ENCODE data around the gene MZT2A.
"Not testable (repeated sequence)": the region's sequence is repeated elsewhere in the genome, so short reads cannot be mapped to it uniquely, and the experiment has no call there.

The MZT2A gene

GRCh38 chr2:131493199-131493968 is 1.2 kb upstream of the MZT2A start:
- no peak for FAIRE-seq
- TF ChIP-seq TAF1 (IDR thresholded peaks at IDR 0.05; ENCODE audit: low read depth, low read length) (no peak), PAX5 (IDR thresholded peaks at IDR 0.05; ENCODE audit: insufficient read depth, low read length, severe bottlenecking) (no peak), SPI1 (IDR thresholded peaks at IDR 0.05; ENCODE audit: low read depth, low read length) (no peak), POLR2A (IDR thresholded peaks at IDR 0.05; ENCODE audit: low read depth, low read length) (no peak), POU2F2 (IDR thresholded peaks at IDR 0.05; ENCODE audit: low read depth, low read length) (no peak), POLR2AphosphoS5 (IDR thresholded peaks at IDR 0.05; ENCODE audit: low read depth, low read length) (no peak)
- DNase-seq (ENCODE audit: insufficient read length, low spot score): no peak

DNA sequence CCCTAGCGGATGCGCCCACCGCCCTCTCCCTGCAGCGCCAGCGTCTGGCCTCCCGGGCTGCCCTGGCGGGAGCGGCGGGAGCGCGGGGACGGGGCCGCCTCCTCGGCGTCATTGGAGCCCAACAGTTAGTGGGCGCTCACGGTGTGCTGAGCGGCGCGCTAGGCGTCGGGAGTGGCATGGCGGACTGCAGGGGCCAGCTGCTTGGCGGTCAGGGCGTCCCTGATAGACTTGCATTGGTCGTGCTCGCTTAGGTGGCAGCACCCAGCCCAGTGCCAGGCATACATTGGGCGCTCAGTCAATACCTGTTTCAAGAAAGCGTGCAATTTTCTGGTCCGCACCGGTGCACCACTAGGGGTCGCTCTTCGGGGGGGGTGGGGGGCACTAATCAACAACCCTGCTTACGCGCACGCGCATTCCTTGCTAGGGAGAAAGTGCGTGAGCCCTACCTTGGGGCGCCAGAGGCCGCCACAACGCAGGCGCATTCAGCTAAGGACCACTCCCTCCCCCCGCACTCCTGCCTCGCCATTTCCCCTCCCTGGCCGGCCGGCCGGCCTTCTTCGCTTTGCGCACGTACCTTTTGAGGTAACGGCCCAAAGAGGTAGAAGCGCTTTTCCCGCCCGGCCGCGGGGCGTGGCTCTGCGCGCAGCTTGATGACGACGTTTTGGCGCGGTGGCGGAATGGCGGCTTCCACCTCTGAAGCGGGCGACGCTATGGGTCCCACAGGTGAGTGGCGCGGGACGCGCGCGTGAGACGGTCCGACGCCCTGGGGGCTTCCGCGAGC is 411 bp upstream of the MZT2A start:
- TF ChIP-seq POU2F2 (IDR thresholded peaks at IDR 0.05; ENCODE audit: low read depth, low read length) (peak; percentile 52; the same call in 1 of the 2 replicates), POLR2A (IDR thresholded peaks at IDR 0.05; ENCODE audit: low read depth, low read length) (no peak), POLR2AphosphoS5 (IDR thresholded peaks at IDR 0.05; ENCODE audit: low read depth, low read length) (peak; percentile 49; the same call in 1 of the 2 replicates), SPI1 (IDR thresholded peaks at IDR 0.05; ENCODE audit: low read depth, low read length) (0 out of 2 replicates have a peak, but pooled peaks have one; percentile 44), TAF1 (IDR thresholded peaks at IDR 0.05; ENCODE audit: low read depth, low read length) (peak; percentile 72)
- FAIRE-seq: peak; percentile 93
- DNase-seq (ENCODE audit: insufficient read length, low spot score): peak; percentile 94

- peak; percentile 87 for FAIRE-seq
- not testable (repeated sequence) for DNase-seq (ENCODE audit: insufficient read length, low spot score)
Measured at GRCh38 chr2:131491469-131491836, 744 bp downstream of the MZT2A start.

DNA sequence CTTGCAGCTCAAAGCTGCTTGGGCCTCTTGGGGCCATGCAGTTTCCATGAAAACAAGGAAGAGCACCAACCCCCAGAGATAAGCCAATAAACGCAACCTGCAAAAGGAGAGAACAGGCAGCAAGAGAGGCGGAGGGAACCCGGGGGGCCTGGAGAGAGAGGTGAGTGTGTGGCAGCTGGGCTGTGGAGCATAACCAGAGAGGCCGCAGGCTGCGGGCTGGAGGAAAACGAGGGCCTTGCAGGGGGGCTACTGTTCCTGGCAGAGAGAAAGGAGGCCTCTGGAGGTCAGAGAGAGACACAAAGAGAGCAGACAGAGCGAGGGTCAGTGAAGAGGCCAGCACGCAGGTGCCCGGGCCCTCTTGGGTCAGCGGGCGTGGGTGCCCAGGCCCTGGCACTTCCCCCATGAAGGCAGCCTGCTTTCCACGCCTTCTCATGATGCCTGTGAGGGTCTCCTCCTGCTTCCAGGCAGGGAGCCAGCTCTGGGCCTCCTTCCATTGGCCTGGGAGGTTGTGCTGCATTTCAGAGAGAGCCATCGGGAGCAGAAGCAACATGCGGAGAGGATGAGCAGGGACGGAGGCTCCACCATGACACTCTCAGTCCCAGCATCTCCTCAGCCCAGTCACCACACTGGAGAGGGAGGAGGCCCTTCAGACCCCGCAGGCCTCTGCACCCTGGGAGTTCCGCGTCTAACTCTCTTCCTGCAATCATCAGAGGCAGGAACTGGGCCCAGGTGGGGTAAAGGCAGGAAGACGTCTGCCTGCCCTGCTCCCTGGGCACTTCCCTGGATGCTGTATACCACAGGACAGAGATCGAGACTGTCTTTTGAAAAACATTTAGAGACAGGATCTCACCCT is 1.4 kb downstream of the MZT2A start:
- FAIRE-seq: peak; percentile 50
- TF ChIP-seq SPI1 (IDR thresholded peaks at IDR 0.05; ENCODE audit: low read depth, low read length): 0 out of 2 replicates have a peak, but pooled peaks have one; percentile 13
- not testable (repeated sequence) for DNase-seq (ENCODE audit: insufficient read length, low spot score)

DNA sequence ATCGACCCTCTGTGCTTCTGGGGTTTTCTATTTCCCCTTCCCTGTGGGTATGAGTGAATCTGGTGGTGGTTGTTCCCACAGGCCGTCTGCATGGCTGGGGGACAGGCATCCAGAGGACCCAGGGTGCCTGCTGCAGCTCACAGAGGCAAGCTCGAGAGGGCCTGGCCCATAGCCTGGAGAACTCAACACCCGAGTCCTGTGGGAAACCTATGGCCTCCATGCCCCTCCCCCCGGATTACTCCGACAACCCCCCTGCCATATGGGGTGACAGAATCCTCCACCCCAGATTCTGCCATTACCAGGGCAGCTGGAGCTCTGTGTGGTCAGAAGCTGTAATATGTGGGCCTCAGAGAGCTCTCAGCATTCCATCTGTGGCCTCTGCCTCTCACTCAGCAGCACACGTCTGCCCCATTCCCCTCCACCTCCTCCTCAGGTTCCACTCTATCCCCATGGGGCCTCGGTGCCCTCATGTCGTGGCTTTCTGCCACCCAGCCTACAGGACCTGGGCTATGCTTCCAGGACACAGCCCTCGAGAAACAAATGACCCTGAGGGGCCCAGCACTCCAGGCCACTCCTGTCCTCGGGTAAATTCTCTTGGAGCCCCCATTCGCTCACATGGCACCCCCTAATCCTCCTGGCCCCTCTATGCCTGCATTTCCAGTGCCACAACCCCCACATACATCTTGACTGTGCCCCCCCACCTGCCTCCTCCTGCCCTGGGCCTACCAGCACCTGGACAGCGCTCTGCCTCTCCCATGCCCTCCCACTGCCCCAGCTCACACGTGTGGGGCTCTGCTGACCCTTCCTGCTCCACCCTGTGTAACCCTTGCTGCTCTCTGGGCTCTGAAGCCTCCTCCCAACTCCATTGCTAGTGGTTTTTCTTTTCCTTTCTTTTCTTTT is 3.6 kb downstream of the MZT2A start:
- TF ChIP-seq POLR2AphosphoS5 (IDR thresholded peaks at IDR 0.05; ENCODE audit: low read depth, low read length): no peak
- no peak for TF ChIP-seq POLR2A (IDR thresholded peaks at IDR 0.05; ENCODE audit: low read depth, low read length)
- FAIRE-seq (no peak), DNase-seq (ENCODE audit: insufficient read length, low spot score) (no peak)

- not testable (repeated sequence) for FAIRE-seq; DNase-seq (ENCODE audit: insufficient read length, low spot score)
Measured at GRCh38 chr2:131486201-131486902, 5.8 kb downstream of the MZT2A start.

GRCh38 chr2:131484906-131485460 is 7.2 kb downstream of the MZT2A start:
- not testable (repeated sequence) for DNase-seq (ENCODE audit: insufficient read length, low spot score); FAIRE-seq

DNA sequence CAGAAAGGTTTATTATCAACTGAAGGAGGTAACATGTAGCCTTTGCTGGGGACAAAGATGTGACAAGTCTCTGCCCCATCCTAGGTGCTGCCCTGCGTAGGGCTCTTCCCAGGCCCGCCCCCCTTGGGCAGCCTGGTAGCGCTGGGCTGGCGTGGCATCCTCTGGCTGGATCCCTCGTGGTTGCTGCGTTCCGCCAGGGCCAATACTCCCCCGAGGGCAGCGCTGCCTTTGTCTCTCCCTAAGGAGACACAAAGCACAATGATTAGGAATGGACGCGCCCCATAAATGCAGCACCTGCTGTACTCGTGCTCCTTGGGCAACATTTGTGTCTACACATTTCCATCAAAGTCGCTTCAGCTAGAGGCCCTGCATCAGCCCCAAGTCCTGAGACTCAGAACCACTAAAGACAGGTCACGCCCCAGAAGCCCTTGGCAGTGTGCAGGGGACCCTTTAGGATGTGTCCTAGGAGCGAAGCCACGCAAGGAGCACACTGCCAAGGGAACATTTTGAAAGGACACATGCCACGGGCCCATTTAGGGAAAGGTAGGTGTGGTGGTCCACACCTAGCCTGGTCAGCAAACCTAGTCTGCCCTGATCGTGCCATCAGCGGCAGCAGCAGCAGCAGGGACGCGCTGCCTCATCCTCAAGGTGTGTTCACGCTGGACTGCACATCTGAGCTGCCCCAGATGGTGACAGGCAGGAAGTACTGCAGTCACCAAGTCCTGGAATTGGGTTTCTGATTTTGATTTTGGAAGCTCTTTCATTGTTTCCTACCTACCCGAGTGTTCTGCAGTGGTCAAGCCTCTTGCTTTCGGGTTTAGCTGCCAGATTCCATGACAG is 8.0 kb downstream of the MZT2A start:
- FAIRE-seq: not testable (repeated sequence)

DNA sequence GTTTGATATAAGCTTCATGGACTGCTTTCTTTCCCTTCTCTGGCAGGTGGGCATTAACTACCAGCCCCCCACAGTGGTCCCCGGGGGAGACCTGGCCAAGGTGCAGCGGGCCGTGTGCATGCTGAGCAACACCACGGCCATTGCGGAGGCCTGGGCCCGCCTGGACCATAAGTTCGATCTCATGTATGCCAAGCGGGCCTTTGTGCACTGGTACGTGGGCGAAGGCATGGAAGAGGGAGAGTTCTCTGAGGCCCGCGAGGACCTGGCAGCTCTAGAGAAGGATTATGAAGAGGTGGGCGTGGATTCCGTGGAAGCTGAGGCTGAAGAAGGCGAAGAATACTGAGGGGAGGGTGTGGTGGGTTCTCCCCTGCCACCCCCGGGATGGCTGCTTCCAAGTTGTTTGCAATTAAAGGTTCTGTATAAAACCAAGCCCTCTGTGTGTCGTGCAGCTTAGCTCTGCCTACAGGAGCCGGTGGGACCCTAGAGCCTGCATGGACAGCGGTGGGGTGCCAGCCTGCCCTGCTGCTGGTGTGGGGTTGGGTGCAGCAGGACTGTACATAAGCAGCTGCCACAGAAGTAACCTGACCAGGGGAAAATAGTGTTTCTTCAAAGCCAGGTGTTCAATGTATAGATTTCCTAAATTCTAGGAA is 9.6 kb downstream of the MZT2A start:
- not testable (repeated sequence) for FAIRE-seq; DNase-seq (ENCODE audit: insufficient read length, low spot score)

More for the DNA sequence above, 8.0 kb downstream of the MZT2A start:
- DNase-seq (ENCODE audit: insufficient read length, low spot score): not testable (repeated sequence)

DNA sequence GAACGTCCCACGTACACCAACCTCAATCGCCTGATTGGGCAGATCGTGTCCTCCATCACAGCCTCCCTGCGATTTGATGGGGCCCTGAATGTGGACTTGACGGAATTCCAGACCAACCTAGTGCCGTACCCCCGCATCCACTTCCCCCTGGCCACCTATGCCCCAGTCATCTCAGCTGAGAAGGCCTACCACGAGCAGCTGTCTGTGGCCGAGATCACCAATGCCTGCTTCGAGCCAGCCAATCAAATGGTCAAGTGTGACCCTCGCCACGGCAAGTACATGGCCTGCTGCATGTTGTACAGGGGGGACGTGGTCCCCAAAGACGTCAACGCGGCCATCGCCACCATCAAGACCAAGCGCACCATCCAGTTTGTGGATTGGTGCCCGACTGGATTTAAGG is 11.8 kb downstream of the MZT2A start:
- FAIRE-seq; DNase-seq (ENCODE audit: insufficient read length, low spot score): not testable (repeated sequence)

GRCh38 chr2:131478850-131479461 is 13.2 kb downstream of the MZT2A start:
- DNase-seq (ENCODE audit: insufficient read length, low spot score); FAIRE-seq: not testable (repeated sequence)

DNA sequence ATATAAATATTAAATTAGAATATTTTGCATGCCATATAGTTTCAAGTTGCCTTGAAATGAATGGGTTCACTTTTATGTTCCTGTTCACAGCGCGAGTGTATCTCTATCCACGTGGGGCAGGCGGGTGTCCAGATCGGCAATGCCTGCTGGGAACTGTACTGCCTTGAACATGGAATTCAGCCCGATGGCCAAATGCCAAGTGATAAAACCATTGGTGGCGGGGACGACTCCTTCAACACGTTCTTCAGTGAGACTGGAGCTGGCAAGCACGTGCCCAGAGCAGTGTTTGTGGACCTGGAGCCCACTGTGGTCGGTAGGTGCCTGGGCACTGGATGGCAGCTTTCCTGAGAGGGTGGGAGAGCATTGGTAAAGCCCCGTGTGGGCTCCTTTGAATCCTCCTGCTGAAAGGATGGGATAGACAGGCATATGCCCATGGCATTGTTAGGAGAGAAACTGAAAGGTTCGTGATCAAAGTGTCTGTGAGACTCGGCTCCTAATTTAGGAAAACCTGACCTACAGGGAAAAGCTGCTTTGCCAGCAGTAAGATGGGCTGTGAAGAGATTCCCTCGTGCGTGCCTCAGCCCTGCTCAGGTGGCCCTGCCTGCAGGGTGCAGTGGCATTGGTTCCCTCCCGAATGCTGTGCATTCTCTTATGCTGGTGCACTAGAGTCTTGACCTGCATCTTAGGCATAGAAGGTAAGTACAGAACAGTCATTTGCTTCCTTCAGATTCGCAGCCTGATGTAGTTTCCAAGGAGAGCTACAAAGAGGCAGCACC is 13.9 kb downstream of the MZT2A start:
- FAIRE-seq; DNase-seq (ENCODE audit: insufficient read length, low spot score): not testable (repeated sequence)

DNA sequence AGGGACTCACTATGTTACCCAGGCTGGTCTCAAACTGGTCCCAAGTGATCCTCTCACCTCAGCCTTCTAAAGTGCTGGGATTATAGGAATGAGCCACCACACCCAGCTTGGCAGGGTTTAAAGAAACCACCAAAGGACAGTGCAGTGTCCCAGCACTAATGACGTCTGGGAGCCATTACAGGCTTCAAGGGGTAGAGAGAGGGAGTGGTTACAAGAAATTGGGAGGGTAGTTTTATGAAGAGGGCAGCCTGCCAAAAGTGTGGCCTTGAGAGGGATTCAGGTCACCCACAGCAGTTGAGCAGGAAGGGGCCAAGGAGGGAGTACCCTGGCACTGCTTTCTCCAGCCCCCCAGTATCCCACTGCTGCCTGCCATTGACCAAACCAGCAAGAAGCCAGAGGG is 15.0 kb downstream of the MZT2A start:
- FAIRE-seq; DNase-seq (ENCODE audit: insufficient read length, low spot score): not testable (repeated sequence)
